Hypothalamus (tissue), 51 donors: Measurements from ENCODE around the gene GH2.
"Not testable (repeated sequence)": the region's sequence is repeated elsewhere in the genome, so short reads cannot be mapped to it uniquely, and the experiment has no call there.

Source experiments
- DNase-seq, 51 donors: peaks; one replicate each; lab custom pipeline; 2025; lab: John Stamatoyannopoulos, UW

The GH2 gene

DNA sequence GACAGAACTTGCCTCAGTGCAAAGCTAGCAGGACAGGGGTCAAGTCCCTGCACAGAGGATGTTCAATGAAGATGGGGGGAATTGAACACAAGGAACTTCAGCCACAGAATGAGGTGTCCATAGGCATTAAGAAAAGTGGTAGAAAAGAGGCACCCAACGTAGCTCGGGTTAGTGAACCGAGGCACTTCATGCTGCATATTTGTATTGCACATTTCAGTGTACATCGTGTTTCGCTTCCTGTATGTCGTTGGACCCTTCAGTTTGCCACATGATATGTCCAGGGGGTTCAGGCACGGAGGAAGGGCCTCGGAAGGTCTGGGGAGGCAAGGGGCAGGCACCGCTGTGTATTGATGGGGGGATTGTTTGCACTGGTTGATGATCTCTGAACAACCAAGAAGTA is 3.3 kb downstream of the GH2 start:
- DNase-seq = not testable (repeated sequence)

DNA sequence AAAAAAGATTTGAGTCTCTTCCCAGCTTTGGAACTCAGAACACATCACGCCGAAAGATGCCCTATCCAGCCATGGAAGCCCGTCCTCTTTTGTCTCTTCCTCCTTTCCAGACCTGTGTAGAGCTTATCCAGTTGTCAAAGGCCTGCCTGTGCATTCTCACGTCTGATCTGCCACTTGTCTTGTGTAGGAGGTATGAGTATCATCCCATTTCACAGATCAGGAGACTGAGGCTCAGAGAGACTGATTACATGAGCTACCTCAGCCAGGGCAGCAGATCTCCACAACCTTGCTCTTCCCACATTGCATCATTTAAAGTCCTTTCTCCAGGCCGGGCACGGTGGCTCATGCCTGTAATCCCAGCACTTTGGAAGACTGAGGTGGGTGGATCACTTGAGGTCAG is 7.1 kb downstream of the GH2 start:
- DNase-seq = not testable (repeated sequence)

DNA sequence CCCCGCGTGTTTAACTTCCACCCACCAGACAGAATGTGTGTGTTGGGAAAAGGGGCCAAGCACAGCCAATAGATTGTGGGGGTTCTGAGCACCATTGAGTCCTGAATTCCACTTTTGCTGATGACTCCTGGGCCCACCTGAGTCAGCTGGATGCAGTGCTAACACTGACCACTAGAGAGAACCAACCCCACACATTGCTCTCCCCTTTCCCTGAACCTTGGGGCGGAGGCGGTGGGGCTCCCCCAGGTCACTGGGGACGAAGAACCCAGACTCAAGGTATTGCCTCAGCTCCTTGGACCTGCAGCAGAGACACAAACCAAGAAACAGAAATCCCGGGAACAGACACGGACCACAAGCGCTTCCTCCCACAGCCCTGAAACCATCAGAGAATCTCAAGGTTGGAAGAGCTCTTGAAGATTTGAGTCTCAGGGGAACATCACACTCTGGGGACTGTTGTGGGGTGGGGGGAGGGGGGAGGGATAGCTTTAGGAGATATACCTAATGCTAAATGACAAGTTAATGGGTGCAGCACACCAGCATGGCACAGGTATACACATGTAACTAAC is 7.6 kb downstream of the GH2 start:
- not testable (repeated sequence) for DNase-seq

DNA sequence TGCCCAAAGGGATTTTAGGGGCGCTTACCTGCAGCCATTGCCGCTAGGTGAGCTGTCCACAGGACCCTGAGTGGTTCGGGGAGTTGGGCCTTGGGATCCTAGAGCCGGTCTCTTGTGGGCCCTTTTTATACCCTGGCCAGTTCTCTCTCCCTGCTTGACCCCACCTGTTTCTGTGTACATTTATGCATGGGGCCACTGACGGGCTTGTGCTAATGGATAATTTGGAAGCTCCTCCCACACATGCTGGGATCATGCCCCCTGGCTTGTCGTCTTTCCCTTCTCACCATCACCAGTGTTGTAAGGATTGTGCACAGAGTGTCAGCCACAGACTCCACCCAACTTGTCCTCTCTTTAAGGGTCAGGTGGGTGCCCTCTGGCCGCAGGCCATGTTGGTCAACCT is 8.2 kb downstream of the GH2 start, which contains the start of gene CSH2:
Gene CSH2, minus strand, starts transcription at position 101 of the 400 bp plus-strand sequence. Its CDS starts 63 bp downstream, at position 38.
- DNase-seq = not testable (repeated sequence)

DNA sequence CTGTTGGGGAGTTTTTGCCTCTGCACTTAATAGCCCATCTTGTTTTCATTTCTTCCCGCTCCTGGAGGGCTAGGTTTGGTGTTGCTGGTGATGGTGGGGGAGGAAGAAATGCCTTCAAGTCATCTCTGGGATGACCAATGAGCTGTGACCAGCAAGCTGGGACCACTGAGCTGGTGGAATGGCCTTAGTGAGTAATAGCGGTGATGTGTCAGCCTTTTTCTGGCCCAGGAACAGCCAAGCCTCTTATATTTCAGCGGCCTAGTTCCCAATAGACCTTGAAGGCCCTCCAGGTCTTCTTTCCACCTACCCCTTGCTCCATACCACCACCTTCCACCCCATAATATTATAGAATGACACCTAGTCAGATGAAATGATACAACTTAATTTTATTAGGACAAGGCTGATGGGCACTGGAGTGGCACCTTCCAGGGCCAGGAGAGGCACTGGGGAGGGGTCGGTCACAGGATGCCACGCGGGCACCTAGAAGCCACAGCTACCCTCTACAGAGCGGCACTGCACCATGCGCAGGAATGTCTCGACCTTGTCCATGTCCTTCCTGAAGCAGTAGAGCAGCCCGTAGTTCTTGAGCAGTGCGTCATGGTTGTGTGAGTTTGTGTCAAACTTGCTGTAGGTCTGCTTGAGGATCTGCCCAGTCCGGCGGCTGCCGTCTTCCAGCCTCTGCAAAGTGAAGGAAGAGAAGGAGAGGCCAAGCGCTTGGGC is 9.9 kb downstream of the GH2 start:
- DNase-seq = peak in 1 of 51 donors; percentile 28

DNA sequence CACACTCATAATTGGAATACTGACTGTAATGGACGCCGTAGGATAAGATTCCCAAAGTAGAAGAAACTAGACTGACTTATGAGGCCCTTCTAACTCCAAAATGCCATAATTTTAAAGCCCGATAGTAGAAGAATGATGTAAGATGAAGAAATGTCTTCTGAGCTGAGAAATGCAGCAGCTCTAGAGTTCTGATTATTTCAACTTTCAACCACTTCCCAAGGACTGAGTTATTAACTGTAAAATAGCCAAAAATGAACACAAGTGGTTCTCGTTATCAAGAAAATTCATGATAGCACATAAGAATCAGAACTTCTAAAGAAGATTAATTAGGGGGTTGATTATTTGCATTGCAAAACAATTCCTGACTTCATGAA is 11.5 kb downstream of the GH2 start:
- DNase-seq = not testable (repeated sequence)

DNA sequence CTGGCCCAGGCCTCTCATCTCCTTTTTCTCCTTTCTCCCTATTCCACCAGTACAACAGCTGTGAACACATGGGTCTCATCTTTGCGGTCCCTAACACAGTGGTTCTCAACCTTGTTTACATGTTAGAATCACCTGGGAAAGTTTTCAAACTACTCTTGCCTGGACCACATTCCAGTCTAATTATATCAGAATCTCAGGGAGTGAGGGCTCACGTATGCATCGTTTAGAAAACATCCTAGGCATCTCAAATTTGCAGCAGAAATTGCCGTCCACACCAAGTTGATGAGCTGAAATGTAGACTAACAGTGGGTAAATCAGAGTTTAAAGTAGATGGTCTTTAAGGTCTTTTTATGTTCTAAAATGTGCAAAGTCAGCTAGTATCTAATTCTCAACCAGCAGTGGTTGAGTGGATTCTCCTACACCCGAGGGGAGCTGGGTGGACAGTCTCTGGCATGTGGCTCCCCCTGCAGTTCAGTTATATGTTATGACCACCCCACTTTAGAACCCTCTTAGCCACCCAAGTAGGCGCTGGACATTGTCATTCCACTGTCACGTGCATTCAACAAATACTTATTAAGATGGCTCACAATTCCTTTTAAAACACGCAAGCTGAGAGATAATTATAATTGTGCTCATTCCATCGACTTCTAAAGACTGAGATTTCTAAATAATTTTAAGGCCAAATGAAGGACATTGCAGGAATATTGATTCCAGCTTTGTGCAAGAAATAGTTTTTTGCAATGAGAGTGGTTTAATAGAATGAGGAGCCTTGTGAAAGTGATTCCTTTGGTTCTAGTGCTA is 12.1 kb downstream of the GH2 start:
- DNase-seq = not testable (repeated sequence)

DNA sequence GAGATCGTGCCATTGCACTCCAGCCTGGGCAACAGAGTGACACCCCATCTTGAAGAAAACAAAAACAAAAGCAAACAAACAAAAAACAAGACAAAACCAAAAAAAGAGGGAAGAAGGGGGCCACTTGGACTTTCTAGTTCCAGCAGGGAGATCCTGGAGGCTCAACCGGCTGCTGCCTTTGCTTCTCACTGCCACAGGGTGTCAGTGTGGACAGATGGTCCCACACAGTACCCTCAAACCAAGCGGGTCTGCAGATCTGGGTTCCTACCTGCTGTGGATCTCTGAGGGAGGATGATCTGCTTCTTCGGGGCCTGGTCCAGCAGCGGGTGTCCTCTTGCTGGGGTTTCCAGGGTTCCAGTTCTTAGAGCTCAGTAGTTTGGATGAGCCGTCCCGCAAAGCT is 15.1 kb downstream of the GH2 start:
- DNase-seq = not testable (repeated sequence)

DNA sequence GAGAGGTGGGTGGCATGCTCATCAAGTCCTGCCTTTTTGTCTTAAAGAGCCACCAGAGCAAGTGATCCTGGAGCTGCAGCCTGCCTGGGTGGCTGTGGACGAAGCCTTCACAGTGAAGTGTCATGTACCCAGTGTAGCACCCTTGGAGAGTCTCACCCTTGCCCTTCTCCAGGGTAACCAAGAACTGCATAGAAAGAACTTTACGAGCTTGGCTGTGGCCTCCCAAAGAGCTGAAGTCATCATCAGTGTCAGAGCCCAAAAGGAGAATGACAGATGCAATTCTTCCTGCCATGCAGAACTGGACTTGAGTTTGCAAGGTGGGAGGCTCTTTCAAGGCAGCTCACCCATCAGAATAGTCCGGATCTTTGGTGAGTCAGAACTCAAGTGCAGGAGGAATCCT is 22.5 kb downstream of the GH2 start:
- no peak for DNase-seq

DNA sequence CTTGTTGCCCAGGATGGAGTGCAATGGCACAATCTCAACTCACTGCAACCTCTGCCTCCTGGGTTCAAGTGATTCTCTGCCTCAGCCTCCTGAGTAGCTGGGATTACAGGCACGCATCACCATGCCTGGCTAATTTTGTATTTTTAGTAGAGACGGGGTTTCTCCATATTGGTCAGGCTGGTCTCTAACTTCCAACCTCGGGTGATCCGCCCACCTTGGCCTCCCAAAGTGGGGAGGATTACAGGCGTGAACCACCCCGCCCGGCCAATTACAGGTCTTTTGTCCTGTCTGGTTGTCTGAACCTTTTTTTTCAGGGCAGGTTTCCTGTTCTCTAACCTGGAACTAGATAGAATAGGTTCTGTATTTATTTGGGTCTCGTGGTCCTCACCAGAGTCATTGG is 25.3 kb downstream of the GH2 start:
- DNase-seq = not testable (repeated sequence)

DNA sequence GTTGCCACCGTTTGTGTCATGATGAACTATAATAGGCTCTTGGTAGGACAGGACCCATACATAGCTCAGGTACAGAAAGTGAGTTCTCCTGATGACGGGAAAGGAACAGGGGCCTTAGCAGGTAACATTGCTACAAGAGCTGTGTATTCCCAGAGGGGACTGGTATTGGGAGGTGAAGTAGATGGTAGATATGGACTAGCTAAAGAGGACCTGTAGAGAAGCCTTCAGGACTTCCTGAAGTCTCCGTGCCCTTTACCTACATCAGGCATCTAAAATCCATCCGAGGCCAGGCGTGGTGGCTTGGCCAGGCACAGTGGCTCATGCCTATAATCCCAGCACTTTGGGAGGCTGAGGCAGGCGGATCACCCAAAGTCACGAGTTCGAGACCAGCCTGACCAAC is 26.6 kb downstream of the GH2 start:
- DNase-seq = no peak

DNA sequence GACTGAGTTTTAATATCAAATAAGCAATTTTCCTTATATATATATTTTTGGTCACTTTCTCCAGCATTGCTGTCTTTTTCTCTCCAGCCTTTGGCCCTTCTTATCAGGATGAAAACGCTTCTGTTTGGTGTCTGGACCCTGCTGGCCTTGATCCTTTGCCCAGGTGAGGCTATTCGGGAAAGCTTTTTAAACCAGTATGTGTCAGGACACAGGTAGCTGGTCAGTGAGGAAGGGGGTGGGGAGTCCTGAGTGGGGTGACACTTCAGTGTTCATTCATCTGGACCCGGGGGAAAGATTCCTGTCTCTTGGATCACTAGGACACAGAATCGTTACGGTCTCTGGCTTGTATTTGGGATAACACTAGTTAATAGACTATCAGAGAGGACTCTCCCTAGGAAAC is 27.0 kb downstream of the GH2 start:
- no peak for DNase-seq

DNA sequence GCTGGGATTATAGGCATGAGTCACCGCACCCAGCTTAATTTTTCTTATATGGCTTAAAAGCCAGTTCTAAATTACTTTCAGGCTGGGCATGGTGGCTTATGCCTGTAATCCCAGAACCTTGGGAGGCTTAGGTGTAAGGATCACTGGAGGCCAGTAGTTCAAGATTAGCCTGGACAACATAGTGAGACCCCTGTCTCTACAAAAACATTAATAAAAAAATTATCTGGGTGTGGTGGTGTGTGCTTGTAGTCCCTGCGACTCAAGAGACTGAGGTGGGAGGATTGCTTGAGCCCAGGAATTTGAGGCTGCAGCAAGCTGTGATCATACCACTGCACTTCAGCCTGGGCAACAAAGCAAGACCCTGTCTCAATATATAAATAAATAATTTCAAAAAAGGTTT is 28.5 kb downstream of the GH2 start:
- DNase-seq = no peak

DNA sequence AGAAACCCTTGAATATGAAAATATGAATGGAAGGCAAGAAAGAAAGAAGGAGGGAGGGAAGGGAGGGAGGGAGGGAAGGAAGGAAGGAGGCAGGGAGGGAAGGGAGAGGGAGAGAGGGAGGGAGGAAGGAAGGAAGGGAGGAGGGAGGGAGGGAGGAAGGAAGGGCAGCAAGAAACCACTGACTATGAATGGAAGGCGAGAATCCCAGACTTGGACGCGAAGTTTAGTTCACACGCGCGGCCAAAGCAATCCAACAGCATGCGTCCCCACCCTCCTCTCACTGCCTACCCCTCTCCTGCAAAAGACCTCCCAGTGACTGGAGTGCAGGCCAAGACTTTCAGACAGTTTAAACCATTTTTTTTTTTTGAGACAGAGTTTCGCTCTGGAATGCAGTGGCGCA is 31.3 kb downstream of the GH2 start:
- DNase-seq = no peak

DNA sequence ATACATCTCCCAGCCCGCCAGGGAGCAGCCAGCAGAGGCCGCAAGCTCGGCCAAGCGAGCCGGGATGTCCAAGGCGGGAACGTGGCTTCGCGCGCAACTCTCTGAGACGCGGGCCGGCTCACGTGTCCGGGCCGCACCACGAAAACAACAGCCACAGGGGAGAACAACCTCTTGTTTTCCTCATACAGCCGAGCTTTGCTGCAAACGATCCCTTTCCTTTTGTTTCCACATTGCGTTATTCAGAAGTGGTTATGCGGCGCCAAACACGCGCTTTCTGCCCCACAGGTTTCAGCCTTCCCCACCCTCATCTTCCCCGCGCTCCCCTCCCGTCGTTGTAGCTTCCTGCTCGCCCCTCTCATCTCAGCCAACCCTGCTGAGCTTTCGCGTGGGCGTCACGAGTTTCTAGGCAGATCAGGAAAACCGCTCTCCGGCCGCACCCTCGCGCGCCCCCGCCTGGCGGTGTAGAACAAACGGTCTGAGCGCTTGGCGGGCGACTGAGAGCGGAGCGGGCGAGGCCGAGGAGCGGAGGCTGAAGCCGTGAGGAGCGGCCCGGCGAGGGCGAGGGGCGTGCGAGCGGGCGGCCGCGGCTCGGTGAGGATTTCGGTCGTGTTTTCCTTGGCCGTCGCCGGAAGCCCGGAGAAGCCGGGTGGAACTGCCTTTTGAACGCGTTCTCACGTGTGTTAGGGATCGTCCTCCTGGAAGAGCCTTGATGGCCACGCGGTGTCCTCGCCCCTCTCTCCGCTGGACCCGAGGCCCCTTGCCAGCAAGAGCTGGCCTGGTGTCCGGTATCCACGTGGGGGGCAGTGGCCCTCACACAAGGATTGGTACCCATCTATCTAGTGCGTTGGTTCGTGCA is 32.7 kb downstream of the GH2 start:
- DNase-seq = peak; percentile 19 to 89 (median 76)

DNA sequence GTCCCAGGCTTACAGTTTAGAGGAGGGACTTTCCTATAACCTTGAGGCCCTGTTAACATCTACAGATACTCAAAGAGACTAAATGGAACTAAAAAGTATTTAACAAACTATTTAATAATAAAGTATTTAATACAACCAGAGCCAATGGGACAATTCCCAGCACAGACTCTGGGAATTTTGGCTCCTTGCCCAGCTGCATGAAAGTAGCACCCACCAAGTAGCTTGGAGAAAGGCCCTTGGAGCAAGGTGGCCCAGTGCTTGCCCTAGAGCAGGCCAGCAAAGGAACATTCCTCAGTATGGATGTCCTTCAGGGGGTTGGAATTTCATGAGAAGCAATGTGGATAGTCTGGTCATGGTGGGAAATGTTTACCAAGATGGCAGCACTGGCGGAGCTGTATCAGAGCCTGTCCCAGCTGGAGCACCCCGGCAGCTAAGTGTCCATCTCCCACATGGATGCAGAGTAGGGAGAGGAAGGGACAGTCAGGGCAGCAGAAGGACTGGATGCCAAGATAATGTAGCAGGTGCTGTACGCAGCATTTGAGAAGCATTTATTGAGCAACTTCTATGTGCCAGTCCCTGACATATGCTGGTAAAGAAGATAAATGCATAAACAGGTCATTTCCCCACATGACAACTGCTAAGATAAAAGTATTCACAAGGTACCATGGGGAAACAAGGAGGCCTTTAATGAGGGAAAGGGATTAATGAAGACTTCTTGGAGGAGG is 34.1 kb downstream of the GH2 start:
- DNase-seq = no peak

DNA sequence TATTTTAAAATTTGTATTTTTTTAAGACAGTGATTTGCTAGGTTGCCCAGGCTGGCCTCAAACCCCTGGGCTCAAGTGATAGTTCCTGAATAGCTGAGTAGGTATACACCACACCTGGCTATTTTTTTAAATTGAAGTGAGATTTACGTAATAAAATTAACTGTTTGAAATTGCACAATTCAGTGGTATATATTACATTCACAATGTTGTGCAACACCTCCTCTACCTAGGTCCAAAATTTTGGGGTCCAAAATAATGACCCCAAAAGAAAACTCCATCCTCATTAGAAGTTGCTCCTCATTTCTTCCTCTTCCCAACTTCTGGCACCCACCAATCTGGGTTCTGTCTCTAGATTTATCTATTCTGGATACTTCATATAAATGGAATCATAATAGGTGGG is 36.2 kb downstream of the GH2 start:
- no peak for DNase-seq

DNA sequence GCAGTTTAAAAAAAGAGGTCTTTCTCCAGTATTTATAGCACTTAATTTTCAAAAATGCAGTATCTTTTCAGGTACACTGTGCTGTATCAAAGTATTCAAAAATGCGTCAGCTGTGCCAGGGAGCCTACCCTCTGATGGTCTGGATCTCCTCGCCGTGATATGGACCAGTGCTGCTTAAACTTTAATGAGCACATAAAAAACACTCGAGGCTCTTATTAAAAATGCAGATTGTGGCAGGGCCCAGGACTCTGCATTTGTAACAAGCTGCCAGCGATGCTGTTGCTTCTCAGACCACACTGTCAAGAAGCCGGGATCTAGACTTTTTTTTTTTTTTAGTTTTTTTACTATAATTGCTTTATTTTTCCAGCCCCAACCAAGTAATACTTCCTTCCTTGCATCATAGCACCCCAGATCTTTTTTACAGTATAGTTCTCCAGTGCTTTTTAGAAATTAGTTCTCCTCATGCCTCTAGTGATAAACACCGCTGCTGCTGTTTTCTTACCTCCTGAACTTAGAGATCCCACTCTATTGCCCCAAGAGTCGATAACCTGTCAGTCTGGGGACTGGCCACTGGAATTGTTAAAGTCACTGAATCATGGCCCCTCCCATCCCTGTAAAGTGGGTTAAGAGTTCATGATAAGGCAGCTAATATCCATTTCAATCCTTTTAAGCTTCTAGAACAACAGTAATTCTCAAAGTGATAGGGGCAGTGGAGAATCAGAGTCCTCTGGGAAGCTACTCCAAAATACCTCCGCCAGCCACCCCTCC is 37.6 kb downstream of the GH2 start:
- DNase-seq = no peak

DNA sequence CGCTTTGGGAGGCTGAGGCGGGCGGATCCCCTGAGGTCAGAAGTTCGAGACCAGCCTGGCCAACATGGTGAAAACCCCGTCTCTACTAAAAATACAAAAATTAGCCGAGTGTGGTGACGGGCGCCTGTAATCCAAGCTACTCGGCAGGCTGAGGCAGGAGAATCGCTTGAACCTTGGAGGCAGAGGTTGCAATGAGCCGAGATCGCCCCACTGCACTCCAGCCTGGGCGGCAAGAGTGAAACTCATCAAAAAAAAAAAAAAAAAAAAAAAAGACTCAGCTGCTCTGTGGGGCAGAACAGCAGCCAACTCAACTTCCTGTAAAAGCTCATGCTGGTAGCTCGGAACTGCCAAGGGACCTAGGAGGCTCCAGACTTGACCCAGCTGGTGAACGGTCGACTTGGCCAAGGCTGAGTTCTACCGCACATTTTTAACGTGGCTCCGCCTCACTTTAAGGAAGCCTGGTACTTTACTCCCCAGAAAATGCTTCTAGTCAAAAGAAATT is 38.3 kb downstream of the GH2 start:
- peak in 6 of 51 donors; percentile 10 to 39 (median 14) for DNase-seq
